ENCODE results near the gene IGFN1.

Gene IGFN1

GRCh38 chr1:201268604-201269151, 78.1 kb downstream of the IGFN1 start:
- no peak for DNase-seq

GRCh38 chr1:201269281-201269680, 78.7 kb downstream of the IGFN1 start:
- no peak for DNase-seq

- no peak for DNase-seq
Observed at GRCh38 chr1:201269900-201270410, 79.3 kb downstream of the IGFN1 start.

GRCh38 chr1:201270616-201271390, 80.2 kb downstream of the IGFN1 start:
- DNase-seq, result no peak

- DNase-seq, result no peak
Observed at GRCh38 chr1:201272799-201273198, 82.2 kb downstream of the IGFN1 start.

- DNase-seq, result no peak
Observed at GRCh38 chr1:201274616-201275252, 84.1 kb downstream of the IGFN1 start.

GRCh38 chr1:201275253-201275666, 84.6 kb downstream of the IGFN1 start:
- DNase-seq, result no peak

GRCh38 chr1:201276891-201277290, 86.3 kb downstream of the IGFN1 start:
- no peak for DNase-seq

GRCh38 chr1:201277441-201277840, 86.8 kb downstream of the IGFN1 start:
- DNase-seq, result no peak
